Measurements from ENCODE around the gene OAS1.

DNA sequence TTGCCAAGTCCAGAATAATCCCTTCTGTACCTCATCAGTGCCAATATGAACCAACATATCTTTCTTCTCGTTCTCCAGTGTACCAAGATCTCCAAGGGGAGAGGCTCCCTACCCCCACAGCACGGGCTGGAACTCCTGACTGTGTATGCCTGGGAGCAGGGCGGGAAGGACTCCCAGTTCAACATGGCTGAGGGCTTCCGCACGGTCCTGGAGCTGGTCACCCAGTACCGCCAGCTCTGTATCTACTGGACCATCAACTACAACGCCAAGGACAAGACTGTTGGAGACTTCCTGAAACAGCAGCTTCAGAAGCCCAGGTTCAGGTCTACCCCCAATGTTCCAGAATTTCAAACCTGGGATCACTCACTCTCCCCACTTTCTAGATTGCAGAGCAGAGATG is 61.1 kb downstream of the OAS1 start:
- TF ChIP-seq ZNF384 (IDR thresholded peaks at IDR 0.05): no peak
- no peak for TF ChIP-seq LEF1 (IDR thresholded peaks at IDR 0.05; ENCODE audit: borderline replicate concordance)
- no peak for TF ChIP-seq ELF4 (IDR thresholded peaks at IDR 0.05)
- TF ChIP-seq HDGF (IDR thresholded peaks at IDR 0.05; ENCODE audit: borderline replicate concordance): no peak
- no peak for TF ChIP-seq FOXK2 (IDR thresholded peaks at IDR 0.05)
- no peak for TF ChIP-seq L3MBTL2 (conservative IDR thresholded peaks at IDR 0.05)
- no peak for TF ChIP-seq SP1 (IDR thresholded peaks at IDR 0.05)
- TF ChIP-seq TARDBP (IDR thresholded peaks at IDR 0.05): no peak
- no peak for TF ChIP-seq FOXA1 (IDR thresholded peaks at IDR 0.05)
- no peak for TF ChIP-seq FOXM1 (IDR thresholded peaks at IDR 0.05; ENCODE audit: borderline replicate concordance)
- no peak for TF ChIP-seq BHLHE40 (IDR thresholded peaks at IDR 0.05; ENCODE audit: borderline replicate concordance)
- TF ChIP-seq PKNOX1 (IDR thresholded peaks at IDR 0.05): no peak

Data from HEK293T (cell line).